ENCODE measurements around the gene ST3GAL3.
A peak's percentile ranks its signal among the peaks of the same experiment; 100 is the strongest.

Gene ST3GAL3

DNA sequence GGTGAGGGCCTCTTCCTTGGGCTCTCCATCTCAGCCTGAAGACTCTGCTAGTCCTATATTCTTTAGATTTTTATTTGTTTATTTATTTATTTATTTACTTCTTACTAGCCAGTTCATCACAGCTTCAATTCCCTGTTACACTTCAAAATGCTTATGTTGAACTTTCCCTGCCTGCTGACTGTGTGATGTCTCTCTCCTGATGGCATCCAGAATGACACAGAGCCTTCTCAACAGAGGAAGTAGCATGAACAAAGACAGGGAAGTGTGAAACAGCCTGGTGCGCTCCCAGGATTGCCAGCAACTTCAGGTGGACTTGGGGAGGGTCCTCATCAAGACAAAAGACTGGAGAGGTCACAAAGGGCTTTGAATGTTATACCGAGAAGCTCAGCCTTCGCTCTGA is 235.1 kb downstream of the ST3GAL3 start:
- TF ChIP-seq, protein P1, sequence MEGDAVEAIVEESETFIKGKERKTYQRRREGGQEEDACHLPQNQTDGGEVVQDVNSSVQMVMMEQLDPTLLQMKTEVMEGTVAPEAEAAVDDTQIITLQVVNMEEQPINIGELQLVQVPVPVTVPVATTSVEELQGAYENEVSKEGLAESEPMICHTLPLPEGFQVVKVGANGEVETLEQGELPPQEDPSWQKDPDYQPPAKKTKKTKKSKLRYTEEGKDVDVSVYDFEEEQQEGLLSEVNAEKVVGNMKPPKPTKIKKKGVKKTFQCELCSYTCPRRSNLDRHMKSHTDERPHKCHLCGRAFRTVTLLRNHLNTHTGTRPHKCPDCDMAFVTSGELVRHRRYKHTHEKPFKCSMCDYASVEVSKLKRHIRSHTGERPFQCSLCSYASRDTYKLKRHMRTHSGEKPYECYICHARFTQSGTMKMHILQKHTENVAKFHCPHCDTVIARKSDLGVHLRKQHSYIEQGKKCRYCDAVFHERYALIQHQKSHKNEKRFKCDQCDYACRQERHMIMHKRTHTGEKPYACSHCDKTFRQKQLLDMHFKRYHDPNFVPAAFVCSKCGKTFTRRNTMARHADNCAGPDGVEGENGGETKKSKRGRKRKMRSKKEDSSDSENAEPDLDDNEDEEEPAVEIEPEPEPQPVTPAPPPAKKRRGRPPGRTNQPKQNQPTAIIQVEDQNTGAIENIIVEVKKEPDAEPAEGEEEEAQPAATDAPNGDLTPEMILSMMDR (IDR thresholded peaks at IDR 0.05; ENCODE audit: low read depth, low read length) = no peak
- no peak for DNase-seq (ENCODE audit: extremely low read depth, low read depth)

DNA sequence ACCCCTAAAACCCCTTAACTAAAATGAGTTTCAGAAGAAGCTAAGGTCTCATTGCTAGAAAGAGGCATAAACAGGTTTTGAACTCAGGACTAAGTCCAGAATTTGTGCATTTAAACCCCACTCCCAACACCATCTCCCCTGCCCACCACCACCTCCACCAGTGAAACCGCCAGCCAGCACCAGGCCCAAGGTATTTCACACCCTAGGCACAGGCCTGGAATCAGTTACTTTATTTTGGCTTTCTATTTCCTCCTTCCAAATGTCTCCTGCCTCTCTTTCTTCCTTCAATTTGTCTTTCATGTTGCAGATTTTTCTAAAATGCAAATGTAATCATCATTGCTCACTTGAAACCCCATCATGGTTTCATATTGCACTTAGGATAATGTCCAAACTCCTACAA is 237.5 kb downstream of the ST3GAL3 start:
- TF ChIP-seq, protein P1 (IDR thresholded peaks at IDR 0.05; ENCODE audit: low read depth, low read length) = no peak
- no peak for DNase-seq (ENCODE audit: extremely low read depth, low read depth)

DNA sequence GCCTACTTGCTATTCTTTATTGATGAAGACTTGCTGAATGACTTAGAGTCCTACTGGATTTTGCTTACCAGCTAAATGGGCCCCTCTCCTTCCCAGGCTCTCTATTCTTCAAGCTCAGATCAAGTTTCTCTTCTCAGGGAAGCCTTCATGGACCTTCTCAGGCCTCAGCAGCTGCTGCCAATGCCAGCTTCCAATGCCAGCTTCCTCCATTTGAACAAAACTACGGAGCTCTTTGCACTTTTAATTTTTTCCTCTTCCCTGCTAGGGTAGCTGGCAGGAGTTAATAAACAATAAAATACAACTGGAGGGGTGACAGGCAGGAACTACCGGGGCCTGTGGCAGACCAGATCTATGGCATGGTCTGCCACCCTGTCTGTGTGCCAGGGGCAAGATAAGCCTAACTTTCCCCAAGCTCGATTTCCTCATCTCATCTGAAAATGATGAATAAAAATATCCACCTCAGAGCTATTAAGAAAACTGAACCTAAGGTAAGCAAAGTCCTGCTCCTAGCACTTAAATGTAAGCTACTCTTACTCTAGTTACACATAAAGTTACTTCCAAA is 238.4 kb downstream of the ST3GAL3 start:
- TF ChIP-seq, protein P1 (IDR thresholded peaks at IDR 0.05; ENCODE audit: low read depth, low read length) = no peak
- no peak for DNase-seq (ENCODE audit: extremely low read depth, low read depth)

DNA sequence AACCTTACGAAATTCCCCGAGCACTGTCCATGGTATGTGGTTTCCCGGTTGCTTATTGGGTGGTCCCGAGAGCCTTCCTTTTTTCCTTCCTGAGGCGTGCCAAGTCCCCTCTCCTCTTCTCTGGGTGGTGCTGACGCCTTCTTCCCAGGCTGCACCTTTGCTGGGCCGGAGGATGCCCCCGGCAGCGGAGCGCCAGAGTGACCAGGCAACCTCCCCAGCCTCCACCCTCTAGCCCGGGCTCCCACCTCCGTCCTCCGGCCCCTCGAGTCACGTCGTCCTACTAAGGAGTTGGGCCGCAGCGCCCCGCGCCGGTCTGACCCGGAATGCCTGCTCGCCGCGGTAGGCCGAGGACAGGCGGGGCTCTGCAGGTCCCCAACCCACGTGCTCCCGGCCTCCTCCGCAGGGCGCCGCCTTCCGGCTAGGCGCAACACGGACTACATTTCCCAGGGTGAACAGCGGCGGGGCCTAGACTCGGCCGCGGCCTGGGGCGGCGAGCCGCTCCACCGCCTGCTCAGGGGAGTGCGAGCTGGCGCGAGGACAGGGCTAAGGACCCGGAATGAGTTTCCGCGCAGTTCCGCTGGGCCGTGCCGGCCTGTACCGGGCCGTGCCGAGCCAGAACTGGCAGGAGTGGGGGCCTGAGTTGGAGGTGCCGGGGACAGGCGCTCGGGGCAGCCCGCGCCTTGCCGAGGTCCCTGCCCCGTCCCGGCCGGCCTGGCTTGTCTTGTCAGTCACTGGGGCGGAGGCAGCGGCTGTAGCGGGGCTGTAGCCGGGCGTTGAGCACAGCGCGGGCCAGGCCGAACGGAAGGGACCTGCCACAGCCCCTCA is 239.1 kb downstream of the ST3GAL3 start, which contains the start of gene IPO13:
Gene IPO13, plus strand, starts transcription at position 715 of the 825 bp plus-strand sequence. CDS start 651 bp downstream, outside the sequence.
- DNase-seq (ENCODE audit: extremely low read depth, low read depth) = peak; percentile 84
- TF ChIP-seq, protein P1 (IDR thresholded peaks at IDR 0.05; ENCODE audit: low read depth, low read length) = peak; percentile 53

DNA sequence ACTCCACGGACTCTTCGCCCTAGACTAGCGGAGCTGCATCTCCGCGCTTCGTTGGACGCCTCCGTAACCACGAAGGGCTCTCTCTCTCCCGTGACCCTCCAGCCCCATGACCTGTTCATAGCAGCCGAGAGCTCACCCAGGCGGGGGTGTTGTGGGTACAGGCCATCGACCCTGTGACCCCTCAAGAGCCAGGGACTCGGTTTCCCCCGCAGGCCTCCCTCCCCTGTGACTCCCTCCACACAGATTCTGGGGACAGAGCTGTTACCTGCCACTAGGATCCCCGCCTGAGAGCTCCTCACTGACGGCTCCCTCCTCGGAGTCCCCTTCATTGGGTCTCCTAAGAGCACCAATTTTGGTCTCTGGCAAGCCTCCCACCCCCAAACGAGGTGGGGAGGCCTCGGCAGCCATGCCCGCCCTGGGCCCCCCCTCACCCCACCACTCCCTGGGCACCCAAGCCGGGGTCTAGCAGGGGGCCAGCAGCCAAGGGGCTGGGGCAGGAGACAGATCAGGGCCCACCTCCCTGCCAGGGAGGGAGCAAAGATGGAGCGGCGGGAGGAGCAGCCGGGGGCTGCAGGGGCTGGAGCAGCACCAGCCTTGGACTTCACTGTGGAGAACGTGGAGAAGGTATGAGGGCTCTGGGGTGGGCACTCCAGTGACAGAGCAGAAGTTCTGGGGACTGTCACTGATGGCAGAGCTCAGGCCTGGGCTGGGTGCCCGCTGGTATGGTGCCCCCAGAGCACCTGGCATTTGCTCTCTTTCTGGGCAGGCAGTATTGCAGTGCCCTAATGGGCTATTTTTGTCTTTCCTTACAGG is 239.9 kb downstream of the ST3GAL3 start:
- DNase-seq (ENCODE audit: extremely low read depth, low read depth) = no peak
- TF ChIP-seq, protein P1 (IDR thresholded peaks at IDR 0.05; ENCODE audit: low read depth, low read length) = no peak

DNA sequence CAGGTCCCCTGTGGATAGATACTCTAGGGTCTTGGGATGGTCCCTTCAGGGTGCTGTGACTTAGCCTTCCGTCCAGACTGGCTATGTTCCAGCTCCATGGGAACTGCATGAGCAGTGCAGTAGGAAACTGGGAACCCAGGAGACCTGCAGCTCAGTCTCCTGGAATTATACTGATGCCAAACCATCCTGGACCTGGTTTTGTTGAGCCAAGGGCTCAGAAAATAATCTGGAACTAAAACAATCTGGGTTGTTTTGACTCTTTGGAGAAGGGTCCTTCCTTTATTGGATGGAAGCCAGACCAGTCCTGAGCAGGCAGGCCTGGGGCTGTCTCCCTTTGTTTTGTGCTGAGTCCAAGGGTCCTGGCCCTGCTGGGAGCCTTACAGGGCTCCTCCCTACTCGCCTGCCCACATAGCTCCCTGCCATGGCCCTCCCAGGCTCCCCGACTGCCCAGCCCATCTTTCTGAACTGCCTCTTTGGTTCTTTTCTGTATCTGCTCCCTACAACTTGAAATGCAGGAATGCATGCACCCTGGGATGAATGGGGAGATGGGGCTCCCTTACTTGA is 240.6 kb downstream of the ST3GAL3 start:
- TF ChIP-seq, protein P1 (IDR thresholded peaks at IDR 0.05; ENCODE audit: low read depth, low read length) = no peak
- DNase-seq (ENCODE audit: extremely low read depth, low read depth) = no peak

Data from AG09319 (cell line).